NCI-H345 treated with DMSO at 0.1 percent for 48 hours (cell line): Measurements from ENCODE around the gene SPG7.
"Not testable (repeated sequence)": the region's sequence is repeated elsewhere in the genome, so short reads cannot be mapped to it uniquely, and the experiment has no call there.

Experiments
- DNase-seq: peaks from one replicate; lab custom pipeline; 2025; ENCODE audit not compliant: unreplicated experiment; lab: John Stamatoyannopoulos, UW

The SPG7 gene

DNA sequence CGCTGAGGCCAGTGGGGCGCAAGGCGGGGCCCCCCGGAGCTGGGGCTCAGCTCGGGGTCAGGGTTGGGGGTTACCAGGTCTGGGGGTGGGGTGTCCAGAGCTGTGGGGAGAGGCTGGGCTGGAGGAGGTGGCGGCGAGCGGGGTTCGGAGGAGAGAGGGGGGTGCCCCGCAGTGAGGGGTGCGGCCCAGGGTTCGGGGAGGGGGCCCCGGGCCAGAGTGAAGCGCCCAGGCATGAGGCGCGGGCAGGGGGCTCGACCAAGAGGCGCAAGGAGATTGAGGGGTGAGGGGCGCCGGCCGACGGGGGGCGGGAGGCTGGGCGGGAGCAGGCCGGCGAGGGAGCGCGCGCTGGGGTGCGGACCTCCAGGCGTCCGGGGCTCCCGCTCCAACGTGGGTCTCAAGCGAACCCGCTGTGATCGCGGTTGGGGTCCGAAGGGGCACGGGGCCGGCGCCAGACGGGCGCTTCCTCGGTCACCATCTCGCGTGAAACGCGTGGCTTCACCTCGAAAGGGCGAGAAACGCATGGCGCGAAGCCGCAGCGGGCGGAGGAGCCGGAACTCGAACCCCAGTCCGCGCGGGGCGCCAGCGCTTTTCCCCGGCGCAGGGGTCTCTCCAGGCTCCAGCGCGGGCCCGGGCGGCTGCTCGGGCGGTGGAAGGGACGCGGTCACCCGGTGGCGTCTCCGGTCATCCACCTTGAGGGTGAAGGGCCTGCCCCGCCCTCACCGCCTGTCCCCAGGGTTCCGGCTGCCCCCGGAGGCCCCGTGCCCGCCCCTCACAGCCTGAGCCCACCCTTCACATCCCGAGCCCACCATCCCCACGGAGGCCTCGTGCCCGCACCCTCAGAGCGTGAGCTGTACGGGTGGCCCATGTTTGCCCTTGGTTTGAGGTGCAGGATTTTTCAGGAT is 68.2 kb downstream of the SPG7 start:
- DNase-seq, result no peak

DNA sequence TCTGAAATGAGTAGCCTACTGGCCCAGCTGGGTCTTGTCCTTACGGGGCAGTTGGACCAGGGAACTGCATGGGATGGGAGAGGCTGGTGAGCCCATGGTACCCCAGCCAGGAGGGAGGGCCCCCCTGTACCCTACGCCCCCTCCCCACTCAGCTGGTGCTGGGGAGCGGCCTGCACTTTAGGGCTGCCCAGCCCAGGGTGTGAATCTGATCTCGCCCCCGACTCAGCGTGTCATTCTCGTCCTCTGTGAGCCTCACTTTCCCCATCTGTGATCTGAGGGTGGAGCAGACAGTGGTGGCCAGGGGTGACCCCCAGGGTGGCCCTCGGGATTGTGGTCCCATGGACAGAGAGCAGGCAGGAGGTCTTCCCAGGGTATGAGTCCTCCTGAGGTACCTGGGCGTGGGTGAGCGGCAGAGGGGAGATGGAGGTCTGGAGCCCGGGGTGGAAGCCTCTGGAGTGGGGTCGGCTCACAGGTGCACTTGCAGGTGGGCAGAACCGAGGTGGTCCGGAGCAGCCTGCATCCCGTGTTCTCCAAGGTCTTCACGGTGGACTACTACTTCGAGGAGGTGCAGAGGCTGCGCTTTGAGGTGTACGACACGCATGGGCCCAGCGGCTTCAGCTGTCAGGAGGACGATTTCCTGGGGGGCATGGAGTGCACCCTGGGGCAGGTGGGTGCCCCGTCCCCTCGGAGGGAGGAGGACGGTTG is 69.0 kb downstream of the SPG7 start:
- no peak for DNase-seq

DNA sequence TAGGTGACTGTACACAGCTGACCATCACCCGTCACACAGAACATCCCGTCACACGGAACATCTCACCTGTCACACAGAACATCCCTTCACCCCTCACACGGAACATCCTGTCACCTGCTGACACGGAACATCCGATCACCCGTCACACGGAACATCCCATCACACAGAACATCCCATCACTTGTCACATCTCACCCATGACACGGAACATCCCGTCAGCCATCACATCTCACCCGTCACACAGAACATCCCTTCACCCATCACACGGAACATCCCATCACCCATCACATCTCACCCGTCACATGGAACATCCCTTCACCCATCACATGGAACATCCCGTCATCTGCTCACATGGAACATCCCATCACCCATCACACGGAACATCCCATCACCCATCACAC is 71.1 kb downstream of the SPG7 start:
- no peak for DNase-seq

DNA sequence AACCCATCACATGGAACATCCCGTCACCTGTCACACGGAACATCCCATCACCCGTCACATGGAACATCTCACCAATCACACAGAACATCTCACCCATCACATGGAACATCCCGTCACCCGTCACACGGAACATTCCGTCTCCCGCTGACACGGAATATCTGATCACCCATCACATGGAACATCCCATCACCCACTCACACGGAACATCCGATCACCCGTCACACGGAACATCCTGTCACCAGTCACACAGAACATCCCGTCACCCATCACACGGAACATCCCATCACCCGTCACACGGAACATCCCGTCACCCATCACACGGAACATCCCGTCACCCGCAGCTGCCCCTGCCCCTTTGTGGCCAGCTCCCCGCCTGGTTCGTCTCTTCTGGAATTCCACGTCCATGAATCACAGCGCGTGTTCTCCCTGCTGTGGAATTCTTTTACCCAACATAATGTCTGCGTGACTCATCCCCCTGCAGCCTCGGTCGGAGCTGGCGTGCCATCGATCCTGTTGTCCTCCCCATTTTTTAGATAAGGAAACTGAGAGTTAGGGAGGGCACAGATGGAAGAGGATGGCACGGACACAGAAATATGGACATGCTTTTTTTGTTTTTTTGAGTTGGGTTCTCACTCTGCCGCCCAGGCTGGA is 73.0 kb downstream of the SPG7 start:
- DNase-seq, result no peak

DNA sequence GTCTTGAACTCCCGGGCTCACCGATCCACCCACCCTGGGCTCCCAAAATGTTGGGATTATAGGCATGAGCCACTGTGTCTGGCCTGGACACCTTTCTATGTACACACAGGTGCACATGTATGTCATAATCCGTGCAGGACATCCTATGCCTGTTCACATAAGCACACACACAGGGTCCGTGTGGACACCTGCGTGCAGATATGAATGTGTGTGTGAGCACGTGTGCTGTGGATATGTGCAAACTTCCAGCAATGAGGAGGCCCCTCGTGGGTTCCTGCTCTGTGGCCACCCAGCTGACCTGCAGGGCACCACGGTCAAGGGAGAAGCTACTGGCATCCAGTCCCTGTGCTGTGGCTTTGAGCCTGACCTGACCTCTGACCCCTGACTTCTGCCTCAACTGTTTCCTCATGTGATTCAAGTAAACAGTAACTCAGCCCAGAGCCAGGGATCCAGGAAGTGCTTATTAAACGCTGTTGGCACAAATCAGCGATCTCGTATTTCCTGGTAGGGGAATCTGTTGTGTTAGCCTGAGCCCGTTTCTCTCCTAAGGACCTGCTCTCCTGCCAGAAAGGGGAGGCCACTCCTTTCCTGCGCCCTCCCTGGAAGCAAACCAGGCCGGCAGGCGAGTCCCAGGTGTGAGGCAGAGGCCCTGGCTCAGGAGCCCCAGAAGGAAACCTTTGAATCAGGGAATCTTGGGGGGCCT is 73.8 kb downstream of the SPG7 start:
- no peak for DNase-seq

DNA sequence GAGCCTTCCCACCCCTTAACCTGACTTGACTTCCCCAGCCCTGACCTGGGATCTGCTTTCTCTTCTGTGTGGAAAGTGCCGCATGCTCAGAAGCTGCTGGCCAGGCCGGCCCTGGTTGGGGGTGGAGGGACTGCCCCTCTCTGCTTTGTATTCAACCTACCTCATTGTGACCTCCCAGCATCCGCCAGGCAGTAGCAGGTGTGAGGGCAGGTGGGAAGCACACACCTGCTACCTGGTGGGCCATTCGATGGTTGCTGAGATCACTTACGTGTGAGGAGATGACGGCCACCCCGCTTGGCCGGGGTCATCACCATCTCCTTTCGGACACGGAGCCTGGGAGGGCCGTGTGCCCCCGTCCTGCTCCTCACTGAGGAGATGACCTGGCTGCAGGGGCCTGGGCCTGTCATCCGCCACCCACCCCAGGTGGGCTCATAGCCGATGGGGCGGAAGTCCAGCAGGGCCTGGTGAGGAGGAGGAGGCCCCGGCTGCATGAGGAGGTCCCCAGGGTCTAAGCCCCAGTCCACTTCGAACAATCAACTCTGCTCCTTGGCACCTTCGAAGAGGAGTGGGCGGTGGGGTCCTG is 74.5 kb downstream of the SPG7 start:
- DNase-seq, result no peak

DNA sequence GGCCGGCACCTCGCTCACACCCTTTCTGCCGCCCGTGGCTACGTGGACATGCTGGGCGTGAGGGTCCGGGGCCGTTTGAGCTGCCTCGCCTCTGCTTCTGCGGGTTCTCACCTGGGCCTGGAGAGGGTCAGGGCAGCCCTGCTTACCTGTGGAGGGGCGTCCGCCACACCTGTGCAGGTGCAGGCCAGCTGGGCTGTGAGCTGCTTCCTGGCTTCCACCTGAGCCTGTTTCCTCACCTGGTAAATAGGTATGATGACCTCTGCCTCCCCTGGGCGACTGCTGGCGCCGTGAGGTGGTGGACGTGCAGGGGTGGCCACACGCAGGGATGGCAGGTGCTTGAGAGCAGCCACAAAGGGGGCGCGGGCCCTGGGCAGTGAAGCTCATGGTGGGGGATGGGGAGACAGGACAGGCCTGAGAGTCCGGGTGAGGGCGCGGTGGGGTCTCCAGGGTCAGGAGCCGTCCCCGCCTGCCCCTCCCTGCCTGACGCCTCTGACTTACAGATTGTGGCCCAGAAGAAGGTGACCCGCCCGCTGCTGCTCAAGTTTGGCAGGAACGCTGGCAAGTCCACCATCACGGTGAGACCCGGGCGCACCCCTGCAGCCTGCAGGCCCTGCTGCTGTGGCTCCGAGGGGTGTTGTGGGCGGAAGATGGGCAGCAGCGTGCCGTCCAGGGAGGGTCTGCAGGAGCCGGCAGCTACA is 75.1 kb downstream of the SPG7 start:
- no peak for DNase-seq

DNA sequence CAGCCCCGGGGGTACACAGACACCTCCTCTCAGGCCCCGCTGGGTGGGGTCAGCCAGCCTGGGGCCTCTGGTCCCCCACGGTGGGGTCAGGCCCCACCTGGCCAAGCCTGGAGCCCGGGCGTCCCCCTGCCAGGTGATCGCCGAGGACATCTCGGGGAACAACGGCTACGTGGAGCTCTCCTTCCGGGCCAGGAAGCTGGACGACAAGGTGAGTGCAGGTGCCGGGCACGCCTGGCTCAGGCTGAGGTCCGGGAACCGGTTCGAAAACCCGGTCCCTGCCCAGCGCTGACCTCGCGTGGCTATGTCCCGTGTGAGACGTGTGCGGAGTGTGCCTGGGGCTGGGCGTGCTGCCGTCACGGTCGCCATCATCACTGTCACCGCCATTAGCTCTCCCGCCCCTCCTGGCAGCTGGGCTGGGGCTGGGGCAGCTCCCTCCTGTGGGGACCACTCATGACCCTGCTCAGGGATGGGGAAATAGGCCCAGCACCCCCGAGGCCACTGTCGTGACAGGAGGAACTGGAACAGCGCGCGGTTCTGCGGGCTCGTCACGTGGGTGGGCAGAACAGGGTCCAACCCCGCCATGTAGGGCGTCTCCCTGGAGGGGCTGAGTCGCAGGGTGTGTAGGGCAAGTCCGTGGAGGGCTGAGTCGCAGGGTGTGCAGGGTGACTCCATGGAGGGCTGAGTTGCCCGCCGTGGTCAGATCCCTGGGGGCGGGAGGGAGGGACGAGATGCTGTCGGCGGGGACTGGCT is 75.9 kb downstream of the SPG7 start:
- DNase-seq, result no peak

DNA sequence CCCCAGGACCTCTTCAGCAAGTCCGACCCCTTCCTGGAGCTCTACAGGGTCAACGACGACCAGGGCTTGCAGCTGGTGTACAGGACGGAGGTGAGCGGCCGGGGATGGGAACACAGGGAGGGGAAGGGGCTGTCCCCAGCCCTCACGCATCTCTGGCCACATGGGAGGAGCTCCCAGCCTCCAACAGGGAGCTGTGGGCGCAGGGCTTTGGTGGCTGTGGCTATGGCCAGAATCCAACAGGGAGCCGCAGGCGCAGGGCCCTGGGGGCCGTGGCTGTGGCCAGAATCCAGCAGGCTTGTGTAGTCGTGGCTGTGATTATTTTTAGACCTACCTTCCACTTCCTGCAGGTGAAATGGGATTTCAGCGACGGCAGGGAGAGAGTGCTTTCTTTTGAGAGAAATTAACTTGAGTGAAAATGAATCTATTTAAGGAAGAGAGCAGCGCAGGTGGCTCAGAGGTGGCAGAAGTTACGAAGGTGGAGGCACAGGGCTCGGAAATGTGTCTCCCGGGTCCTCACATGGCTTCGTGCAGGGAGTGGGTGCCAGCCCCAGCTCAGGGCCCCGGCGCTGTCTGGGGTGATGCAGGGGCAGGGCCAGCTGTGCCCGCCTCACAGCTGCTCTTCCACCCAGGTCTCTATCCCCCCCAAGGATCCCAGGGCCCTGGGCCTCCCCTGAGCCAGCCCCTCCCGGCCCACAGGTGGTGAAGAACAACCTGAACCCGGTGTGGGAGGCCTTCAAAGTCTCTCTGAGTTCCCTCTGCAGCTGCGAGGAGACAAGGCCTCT is 76.8 kb downstream of the SPG7 start:
- no peak for DNase-seq

DNA sequence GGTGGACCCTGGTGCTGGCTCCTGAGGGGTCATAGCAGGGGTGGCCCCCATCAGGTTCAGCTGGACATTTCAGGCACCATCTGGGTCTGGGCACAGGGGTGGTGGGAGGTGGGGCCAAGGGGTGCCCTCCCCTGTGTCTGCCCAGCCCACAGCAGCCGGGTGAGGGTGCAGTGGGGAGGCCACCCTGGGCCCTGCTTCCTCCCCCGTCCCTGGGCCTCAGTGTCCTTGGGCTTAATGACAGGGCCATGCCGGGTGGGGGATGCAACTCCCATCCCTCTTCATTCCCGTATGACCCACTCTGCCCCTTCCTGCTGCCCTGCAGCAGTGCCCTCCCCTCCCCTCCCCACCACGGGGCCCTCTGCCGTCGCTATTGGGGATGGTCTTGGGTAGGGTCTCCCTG is 78.0 kb downstream of the SPG7 start:
- no peak for DNase-seq

DNA sequence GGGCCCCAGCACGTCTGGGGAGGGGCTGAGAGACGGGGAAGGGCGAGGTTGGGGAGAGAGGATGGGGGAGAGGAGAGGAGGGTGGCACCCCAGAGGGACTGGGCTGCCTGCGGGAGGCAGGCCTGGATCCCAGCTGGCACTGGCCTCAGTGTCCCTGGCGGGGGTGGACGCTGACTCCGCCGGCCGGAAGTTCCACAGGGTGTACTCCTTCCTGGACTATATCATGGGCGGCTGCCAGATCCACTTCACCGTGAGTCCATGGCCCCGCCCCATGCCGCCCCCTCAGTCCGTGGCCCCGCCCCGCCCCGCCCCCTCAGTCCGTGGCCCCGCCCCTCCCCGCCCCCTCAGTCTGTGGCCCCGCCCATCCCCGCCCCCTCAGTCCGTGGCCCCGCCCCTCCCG is 78.7 kb downstream of the SPG7 start:
- DNase-seq, result no peak

DNA sequence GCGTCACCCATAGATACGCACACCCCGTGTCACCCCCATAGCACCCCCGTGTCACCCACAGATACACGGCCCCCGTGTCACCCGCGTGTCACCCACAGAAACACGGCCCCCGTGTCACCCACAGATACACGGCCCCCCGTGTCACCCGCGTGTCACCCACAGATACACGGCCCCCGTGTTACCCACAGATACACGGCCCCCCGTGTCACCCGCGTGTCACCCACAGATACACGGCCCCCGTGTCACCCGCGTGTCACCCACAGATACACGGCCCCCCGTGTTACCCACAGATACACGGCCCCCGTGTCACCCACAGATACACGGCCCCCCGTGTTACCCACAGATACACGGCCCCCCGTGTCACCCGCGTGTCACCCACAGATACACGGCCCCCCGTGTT is 79.5 kb downstream of the SPG7 start:
- DNase-seq, result not testable (repeated sequence)

DNA sequence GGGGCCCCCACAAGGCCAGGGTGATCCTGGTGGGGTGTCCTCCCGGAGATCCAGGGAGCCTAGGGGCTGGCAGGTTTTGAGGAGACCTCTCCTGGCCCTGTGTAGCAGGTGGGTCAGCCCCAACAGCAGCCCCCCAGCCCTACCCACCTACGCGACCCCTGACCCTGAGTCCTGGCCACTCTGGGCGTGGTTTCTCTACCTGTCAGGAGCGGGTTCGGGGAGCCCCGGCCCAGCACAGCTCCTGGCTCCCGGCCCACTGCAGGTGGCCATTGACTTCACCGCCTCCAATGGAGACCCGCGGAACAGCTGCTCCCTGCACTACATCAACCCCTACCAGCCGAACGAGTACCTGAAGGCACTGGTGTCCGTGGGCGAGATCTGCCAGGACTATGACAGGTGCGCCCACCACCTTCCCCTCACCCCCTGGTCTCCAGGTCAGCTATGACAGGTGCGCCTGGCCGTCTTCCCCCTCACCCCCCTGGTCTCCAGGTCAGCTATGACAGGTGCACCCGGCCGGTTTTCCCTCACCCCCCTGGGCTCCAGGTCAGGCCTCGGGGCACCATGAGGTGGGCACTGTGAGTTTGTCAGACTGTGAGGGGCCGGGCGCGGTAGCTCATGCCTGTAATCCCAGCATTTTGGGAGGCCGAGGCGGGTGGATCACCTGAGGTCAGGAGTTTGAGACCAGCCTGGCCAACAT is 80.4 kb downstream of the SPG7 start:
- no peak for DNase-seq

DNA sequence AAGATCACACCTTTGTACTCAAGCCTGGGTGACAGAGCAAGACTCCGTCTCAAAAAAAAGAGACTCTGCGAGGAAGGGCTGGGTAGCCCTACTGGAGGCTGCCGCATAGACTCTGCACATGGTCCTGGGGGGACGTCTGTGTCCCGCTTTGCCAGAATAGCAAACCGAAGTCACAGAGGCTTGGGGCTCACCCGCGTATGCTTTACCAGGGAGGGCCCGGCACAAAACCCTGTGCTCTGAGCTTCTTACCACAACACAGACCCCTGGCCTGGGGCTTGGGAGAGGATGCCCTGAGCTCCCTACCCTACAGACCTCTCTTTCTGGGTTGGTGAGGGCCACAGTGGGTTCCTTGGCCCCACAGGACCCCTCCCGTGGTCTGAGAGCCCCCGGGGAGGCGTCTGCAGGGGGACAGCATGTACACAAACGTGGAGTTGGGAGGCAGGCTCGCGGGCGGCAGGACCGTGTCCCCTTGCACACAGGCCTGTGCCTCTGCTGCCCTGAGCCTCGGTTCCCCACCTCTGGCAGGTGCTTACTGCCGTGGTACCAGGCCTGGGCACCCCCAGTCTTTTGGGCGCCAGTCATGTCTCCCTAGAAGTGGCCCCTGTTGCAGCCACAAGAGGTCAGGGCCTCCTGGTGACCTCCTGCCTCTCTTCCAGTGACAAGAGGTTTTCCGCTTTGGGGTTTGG is 81.2 kb downstream of the SPG7 start:
- DNase-seq, result no peak

DNA sequence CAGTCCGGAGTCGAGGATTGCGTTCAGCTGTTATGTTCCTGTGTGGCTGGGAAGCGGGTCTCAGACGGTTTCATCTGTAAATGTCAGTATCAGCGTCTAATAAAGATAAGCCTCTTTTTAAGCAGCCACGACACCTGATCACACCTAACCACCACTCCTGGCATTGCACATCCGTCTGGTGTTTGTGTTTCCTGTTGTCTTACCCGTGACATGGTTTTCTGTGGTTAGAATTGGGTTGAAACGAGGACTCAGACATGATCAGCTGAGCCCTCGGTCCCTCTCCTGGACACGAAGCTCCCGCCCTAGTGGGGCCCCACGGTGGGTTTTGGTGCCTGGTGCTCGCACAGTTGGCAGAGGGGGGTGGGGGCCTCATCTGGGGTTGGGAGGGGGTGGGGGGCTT is 85.6 kb downstream of the SPG7 start:
- no peak for DNase-seq

DNA sequence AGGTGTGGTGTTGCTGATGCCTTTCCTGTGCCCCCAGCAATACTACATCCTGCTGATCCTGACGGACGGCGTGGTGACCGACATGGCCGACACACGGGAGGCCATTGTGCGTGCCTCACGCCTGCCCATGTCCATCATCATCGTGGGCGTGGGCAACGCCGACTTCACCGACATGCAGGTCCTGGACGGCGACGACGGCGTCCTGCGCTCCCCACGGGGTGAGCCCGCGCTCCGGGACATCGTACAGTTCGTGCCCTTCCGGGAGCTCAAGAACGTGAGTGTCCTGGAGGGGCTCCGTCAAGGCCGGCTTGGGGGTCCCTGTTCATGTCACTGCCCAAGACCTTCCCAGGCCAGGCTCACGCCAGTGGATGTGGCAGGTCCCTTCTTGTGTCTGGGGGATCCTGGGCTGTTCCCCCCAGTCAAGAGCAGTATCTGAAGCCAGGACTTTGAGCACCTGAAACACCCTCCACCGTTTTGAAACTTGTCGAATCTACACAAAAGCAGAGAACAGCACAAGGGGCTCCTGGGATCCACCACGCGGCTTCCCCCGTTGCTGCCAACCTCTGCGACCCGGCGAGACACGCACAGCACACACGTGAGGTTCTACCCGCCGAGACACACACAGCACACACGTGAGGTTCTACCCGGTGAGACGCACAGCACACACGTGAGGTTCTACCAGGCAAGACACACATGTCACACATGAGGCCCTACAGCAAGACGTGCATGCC is 87.3 kb downstream of the SPG7 start:
- no peak for DNase-seq

DNA sequence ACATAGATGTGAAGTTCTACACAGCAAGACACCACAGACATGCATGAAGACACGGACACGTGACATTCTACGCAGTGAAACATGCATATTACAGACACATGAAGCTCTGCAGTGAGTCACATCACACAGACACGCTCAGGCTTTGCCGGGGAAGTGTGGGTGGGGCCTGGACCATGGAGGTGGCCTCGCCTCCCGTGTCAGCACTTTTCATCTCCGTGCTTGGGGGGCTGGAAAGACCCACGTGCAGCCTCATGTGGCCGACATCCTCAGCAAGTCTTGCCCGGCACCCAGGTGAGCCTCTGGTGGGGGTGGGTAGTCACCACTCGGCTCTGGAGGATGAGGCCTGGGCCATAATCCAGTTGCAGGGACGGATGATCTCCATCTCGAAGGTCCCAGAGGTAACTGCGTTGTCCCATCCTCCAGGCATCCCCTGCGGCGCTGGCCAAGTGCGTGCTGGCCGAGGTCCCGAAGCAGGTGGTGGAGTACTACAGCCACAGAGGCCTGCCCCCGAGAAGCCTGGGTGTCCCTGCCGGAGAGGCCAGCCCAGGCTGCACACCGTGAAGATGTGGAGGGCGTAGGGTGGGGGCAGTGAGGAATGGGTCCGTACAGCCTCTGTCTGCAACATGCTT is 88.0 kb downstream of the SPG7 start:
- DNase-seq, result no peak
